GM18517 (cell line): ENCODE measurements around the gene NPAS1.
"Not testable (repeated sequence)": the region's sequence is repeated elsewhere in the genome, so short reads cannot be mapped to it uniquely, and the experiment has no call there.

Source experiments
- ATAC-seq: cut with Tn5 transposase; IDR thresholded peaks from one replicate; pipeline ENCODE4 v1.9.1; 2021; ENCODE audit warnings: mild to moderate bottlenecking, moderate library complexity; ENCODE audit not compliant: unreplicated experiment

NPAS1 gene

DNA sequence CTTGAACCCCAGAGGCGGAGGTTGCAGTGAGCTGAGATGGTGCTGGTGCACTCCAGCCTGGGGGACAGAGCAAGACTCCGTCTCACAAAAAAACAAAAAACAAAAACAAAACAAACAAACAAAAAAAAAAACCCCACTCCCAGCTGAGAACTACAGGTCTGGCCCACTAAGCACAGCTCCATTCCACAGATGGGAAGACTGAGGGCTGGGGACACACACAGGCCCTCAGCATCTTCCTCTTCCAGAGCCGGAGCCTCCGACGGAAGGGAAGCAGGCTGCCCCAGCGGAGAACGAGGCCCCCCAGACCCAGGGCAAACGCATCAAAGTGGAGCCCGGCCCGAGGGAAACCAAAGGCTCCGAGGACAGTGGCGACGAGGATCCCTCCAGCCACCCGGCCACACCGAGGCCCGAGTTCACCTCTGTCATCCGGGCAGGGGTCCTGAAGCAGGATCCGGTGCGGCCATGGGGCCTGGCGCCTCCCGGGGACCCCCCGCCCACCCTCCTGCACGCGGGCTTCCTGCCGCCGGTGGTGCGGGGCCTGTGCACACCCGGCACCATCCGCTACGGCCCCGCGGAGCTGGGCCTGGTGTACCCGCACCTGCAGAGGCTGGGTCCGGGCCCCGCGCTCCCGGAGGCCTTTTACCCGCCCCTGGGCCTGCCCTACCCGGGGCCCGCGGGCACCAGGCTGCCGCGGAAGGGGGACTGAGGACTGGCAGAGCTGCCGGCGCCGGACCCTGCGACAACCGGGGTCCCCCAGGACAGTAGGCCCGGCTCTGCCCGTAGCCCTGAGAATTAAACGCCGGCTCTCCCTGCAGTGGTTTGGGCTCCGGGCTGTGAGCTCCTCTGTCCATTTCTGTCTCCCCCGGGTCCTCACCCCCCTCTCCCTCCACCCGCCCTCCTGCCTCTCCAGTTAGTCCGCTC, 25.6 kb downstream of the NPAS1 start:
- no peak for ATAC-seq

GRCh38 chr19:47045867-47046470, 26.3 kb downstream of the NPAS1 start:
- ATAC-seq, result no peak

DNA sequence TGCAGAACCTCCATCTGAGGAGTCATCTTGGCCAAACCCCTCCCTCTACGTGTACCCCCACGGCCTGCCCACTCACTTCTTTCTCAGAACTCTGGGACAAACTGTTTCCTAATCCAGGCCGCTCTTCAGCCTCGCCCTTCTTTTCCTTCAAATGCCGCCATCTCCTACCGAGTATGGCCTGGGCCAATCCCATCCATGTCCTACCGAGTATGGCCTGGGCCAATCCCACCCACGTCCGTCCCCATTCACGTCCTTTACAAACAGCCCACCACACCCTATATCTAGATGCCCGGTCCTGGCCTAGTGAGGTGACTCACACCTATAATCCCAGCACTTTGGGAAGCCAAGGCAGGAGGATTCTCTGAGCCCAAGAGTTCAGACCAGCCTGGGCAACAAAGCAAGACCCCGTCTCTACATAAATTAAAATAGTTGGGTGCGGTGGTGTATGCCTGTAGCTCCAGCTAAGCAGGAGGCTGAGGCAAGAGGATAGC, 27.7 kb downstream of the NPAS1 start:
- ATAC-seq, result no peak

DNA sequence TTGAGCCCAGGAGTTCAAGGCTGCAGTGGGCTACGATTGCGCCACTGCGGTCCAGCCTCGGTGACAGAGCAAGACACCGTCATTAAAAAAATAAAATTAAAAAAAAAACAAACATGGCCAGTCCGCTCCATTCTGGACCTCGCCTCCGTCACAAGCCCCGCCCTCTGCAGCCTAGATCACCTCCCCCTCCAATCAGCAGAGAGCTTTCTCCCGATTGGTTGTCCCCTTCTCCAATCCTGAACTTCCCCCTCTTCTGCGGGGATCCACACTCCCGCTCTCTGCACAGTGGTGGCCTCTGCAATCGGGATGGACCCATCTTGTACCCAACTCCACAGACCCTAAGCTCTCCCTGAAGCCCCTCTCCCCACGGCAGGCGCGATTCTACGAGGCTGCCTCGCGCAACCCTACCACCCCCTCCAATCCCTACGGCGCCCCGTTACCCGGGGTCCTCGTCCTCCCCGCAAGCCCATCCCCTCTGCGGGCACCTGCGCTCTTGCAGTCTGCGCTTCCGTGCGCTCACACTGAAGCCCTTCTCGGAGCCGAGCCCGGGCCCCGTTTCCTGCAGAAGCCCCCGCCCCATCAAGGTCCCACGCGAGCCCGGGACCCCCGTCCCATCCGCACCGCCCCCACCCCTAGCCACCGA, 28.2 kb downstream of the NPAS1 start:
- ATAC-seq, result peak; percentile 43

DNA sequence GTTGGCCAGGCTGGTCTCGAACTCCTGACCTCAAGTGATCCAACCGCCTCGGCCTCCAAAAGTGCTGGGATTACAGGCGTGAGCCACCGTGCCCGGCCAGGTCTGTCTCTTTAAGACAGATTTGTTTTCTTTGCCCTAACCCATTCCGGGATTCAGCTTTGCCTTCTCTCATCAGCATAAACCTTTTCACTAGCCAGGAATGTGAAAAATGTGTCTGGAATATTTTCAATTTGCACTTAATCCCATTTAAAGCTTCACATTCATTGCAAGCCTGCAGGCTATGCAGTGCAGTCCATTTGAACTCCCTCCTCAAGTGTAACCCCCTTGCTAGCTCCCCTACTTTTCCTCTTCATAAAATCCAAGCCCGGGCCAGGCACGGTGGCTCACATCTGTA, 29.7 kb downstream of the NPAS1 start:
- no peak for ATAC-seq

- not testable (repeated sequence) for ATAC-seq
Observed at GRCh38 chr19:47050562-47050961, 30.9 kb downstream of the NPAS1 start.

DNA sequence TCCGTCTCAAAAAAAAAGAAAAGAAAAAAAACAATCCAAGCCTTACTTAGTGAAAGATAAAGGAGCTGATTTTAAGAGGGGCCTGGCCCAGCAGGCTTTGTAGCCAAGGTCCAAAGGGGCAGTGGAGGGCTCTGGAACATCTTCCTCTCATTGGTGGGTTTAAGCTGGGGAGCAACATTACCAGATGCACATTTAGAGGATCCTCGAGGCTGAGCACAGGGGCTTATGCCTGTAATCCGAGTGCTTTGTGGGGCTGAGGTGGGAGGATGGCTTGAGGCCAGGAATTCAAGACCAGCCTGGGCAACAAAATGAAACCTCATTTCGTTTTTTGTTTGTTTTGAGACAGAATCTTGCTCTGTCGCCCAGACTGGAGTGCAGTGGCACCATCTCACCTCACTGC, 36.8 kb downstream of the NPAS1 start:
- no peak for ATAC-seq

GRCh38 chr19:47057328-47057727, 37.7 kb downstream of the NPAS1 start:
- no peak for ATAC-seq

GRCh38 chr19:47058621-47059022, 39.0 kb downstream of the NPAS1 start:
- no peak for ATAC-seq

GRCh38 chr19:47063874-47064273, 44.2 kb downstream of the NPAS1 start:
- no peak for ATAC-seq

DNA sequence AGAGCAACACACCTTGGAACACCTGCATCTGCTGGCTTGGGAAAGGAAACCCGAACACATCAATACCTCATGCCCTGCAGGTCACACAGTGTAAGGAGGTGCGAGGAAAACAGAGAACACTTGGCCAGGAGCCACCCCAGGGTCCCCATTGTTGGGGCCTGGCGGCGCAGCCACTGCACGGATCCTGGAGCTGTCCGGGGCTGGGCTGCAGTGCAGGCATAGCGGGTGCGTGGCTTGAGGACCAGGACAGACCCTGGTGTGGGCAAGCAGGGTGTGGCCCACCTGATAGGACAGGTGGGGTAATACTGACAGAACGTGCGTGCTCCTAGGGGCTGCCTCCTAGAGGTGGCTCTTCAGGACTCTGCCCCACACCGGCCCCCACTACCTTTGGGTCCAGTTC, 45.6 kb downstream of the NPAS1 start:
- ATAC-seq, result no peak

GRCh38 chr19:47066376-47067214, 47.0 kb downstream of the NPAS1 start:
- no peak for ATAC-seq

- ATAC-seq, result no peak
Observed at GRCh38 chr19:47067215-47067847, 47.7 kb downstream of the NPAS1 start.

- ATAC-seq, result no peak
Observed at GRCh38 chr19:47068246-47068645, 48.6 kb downstream of the NPAS1 start.

DNA sequence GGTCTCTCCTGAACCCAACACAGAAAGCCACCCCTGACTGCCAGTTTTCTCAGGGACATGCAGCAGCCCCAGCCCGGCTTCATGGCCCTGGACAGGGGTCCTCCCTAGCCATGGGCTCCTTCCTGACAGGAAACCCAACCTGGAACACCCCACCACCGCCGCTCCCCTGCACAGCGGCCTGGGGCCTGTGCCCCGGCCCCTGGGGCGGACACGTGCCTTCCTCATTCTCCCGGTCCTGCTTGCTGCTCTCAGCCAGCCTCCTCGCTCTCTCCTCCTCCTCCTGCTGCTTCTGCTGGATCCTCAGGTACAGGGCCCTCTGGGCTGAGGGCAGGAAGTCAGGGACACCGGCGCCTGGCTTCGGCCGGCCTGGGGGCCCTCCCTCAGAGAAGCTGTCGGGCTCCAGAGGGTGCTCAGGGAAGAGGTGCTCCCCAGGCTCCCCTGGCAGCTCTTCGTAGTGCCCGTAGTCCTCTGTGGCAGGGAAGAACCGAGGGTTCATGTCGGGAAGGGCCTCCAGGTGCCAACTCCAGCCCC, 49.3 kb downstream of the NPAS1 start:
- no peak for ATAC-seq

DNA sequence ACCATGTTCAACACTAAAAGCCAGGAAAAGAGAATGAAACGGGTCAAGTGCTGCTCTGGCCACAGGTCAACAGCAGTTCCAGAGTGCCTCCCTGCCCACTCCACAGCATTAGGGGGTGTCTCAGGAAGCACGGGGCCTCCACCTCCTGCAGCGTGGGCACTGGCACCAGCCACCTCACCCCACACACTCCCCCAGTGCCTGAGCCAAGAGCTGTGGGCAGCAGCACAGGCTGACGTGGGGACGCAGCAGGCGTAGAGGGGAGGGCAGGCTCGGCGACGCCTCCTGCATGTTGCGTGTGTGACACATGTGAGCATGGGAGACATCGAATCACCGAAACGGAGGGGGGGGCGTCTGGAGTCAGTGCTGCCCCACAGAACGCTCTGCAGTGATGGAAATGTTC, 50.2 kb downstream of the NPAS1 start:
- ATAC-seq, result no peak

DNA sequence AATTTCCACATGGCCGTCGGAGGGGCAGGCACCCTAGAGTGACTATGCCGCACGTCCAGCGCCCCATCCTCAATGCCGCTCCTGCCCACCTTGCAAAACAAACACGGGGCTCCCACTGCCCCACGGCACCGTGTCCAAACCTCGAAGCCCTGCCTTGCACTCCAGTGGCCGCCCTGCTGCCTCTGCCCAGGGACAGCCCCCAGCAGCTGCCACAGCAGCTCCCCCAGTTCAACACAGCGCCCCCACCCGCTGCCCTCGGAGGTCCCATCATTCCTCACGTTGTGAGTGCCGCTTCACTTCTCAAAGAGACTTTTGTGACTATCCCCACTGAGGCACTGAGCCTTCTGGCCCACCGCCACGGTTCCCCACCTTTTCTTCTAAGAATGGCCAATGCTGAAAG, 51.1 kb downstream of the NPAS1 start:
- no peak for ATAC-seq

DNA sequence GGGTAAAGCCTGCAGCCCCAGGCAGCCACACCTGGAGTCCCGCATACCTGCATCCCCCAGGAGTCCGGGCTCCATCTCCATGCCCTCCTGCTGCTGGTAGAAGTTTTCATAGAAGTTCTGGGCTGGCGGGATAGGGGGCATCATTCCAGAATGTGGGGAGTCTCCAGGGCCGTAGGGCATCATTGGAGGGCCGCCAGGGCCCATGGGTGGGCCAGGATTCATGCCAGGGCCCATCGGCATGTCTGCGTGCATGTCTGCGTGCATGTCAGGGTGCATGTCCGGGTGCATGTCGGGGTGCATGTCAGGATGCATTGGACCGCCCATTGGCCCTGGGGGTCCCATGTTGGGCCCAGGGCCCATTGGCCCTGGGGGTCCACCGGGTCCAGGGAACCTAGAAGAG, 52.1 kb downstream of the NPAS1 start:
- ATAC-seq, result no peak

DNA sequence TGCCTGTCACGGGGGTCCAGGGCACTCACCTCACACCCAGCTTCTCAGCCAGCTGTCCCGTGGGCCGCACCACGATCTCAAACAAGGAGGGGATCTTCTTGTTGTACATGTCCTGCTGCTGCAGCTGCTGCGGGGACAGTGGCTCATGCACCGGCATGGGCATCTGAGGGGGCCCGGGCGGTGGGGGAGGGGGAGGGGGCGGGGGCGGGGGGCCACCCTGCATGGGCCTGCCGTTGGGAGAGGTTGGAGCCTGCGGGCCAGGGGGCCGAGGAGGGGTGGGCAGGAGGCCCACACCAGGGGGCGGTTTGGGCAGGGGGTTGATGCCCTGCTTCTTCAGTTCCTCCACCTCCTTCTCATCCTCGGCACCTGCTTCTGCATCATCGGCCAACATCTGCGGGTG, 52.7 kb downstream of the NPAS1 start:
- ATAC-seq, result no peak

GRCh38 chr19:47073574-47073973, 53.9 kb downstream of the NPAS1 start:
- ATAC-seq, result no peak
